ENCODE data around the gene LPP.

LPP gene

GRCh38 chr3:188534633-188535032 is 380.7 kb downstream of the LPP start:
- H3K36me3 ChIP-seq (ENCODE audit: control insufficient read depth, low read length) = no peaks in the 10 kb centered on the region
- H3K79me2 ChIP-seq (ENCODE audit: control insufficient read depth, low read length) = no peaks in the 10 kb centered on the region
- no peak overlapping the region for H3K27ac ChIP-seq (ENCODE audit: low read depth, low read length)

GRCh38 chr3:188537606-188538005 is 383.6 kb downstream of the LPP start:
- H3K79me2 ChIP-seq (ENCODE audit: control insufficient read depth, low read length) = no peaks in the 10 kb centered on the region
- no peaks in the 10 kb centered on the region; the same call in 1 of the 2 replicates for H3K4me1 ChIP-seq (ENCODE audit: control insufficient read depth, low read length)
- no peaks in the 10 kb centered on the region for H4K20me1 ChIP-seq (ENCODE audit: control insufficient read depth, insufficient read depth, low read depth, low read length)
- TF ChIP-seq CTCF (IDR thresholded peaks at IDR 0.05; ENCODE audit: low read depth, low read length, poor library complexity, severe bottlenecking) (no peak), EZH2phosphoT487 (IDR thresholded peaks at IDR 0.05; ENCODE audit: borderline replicate concordance, low read length) (no peak)
- H3K36me3 ChIP-seq (ENCODE audit: control insufficient read depth, low read length) = no peaks in the 10 kb centered on the region
- no peaks in the 10 kb centered on the region for H3K9me2 ChIP-seq (replicated peaks; ENCODE audit: control insufficient read depth, low read length)
- no peak overlapping the region for H3K4me3 ChIP-seq (ENCODE audit: low read length)
- H3K4me2 ChIP-seq (ENCODE audit: low read length) = no peak overlapping the region
- no peaks in the 10 kb centered on the region for H3F3A ChIP-seq (ENCODE audit: control insufficient read depth, insufficient read depth)
- H3K27me3 ChIP-seq (ENCODE audit: control insufficient read depth, low read length) = no peaks in the 10 kb centered on the region
- H3K9me3 ChIP-seq (ENCODE audit: control insufficient read depth, insufficient read depth, low read length) = no peaks in the 10 kb centered on the region
- H3K27ac ChIP-seq (ENCODE audit: low read depth, low read length) = no peak overlapping the region

More at GRCh38 chr3:188534633-188535032, 380.7 kb downstream of the LPP start:
- H4K20me1 ChIP-seq (ENCODE audit: control insufficient read depth, insufficient read depth, low read depth, low read length) = no peaks in the 10 kb centered on the region
- no peaks in the 10 kb centered on the region for H3F3A ChIP-seq (ENCODE audit: control insufficient read depth, insufficient read depth)
- no peak overlapping the region for H3K4me3 ChIP-seq (ENCODE audit: low read length)
- H3K4me2 ChIP-seq (ENCODE audit: low read length) = no peak overlapping the region
- no peaks in the 10 kb centered on the region for H3K9me2 ChIP-seq (replicated peaks; ENCODE audit: control insufficient read depth, low read length)
- no peaks in the 10 kb centered on the region; the same call in 1 of the 2 replicates for H3K4me1 ChIP-seq (ENCODE audit: control insufficient read depth, low read length)
- no peaks in the 10 kb centered on the region for H3K27me3 ChIP-seq (ENCODE audit: control insufficient read depth, low read length)
- H3K9me3 ChIP-seq (ENCODE audit: control insufficient read depth, insufficient read depth, low read length) = no peaks in the 10 kb centered on the region
- no peak for TF ChIP-seq EZH2phosphoT487 (IDR thresholded peaks at IDR 0.05; ENCODE audit: borderline replicate concordance, low read length)
- no peak for TF ChIP-seq CTCF (IDR thresholded peaks at IDR 0.05; ENCODE audit: low read depth, low read length, poor library complexity, severe bottlenecking)

- no peaks in the 10 kb centered on the region for H3K9me3 ChIP-seq (ENCODE audit: control insufficient read depth, insufficient read depth, low read length)
- H3K4me2 ChIP-seq (ENCODE audit: low read length) = no peak overlapping the region
- H3K27ac ChIP-seq (ENCODE audit: low read depth, low read length) = no peak overlapping the region
- H3K9me2 ChIP-seq (replicated peaks; ENCODE audit: control insufficient read depth, low read length) = no peaks in the 10 kb centered on the region
- no peaks in the 10 kb centered on the region for H3K36me3 ChIP-seq (ENCODE audit: control insufficient read depth, low read length)
- TF ChIP-seq EZH2phosphoT487 (IDR thresholded peaks at IDR 0.05; ENCODE audit: borderline replicate concordance, low read length) (no peak), CTCF (IDR thresholded peaks at IDR 0.05; ENCODE audit: low read depth, low read length, poor library complexity, severe bottlenecking) (no peak)
- no peaks in the 10 kb centered on the region for H4K20me1 ChIP-seq (ENCODE audit: control insufficient read depth, insufficient read depth, low read depth, low read length)
- H3K27me3 ChIP-seq (ENCODE audit: control insufficient read depth, low read length) = no peaks in the 10 kb centered on the region
- H3K4me3 ChIP-seq (ENCODE audit: low read length) = no peak overlapping the region
- H3F3A ChIP-seq (ENCODE audit: control insufficient read depth, insufficient read depth) = no peaks in the 10 kb centered on the region
- no peaks in the 10 kb centered on the region; the same call in 1 of the 2 replicates for H3K4me1 ChIP-seq (ENCODE audit: control insufficient read depth, low read length)
- H3K79me2 ChIP-seq (ENCODE audit: control insufficient read depth, low read length) = no peaks in the 10 kb centered on the region
Measured at GRCh38 chr3:188539037-188539436, 385.1 kb downstream of the LPP start.
